Breast epithelium (tissue), 4 donors: Measurements from ENCODE around the gene GPC2. TPM values are rescaled to one million over a fixed set of nuclear protein-coding genes. Genes with fewer than 3 reads are reported as not detected.

Experiments
- DNase-seq, 2 donors: peaks; one replicate each; pipeline ENCODE4 v3.0.0-alpha.2; 2019; ENCODE audit warnings: low spot score in 2 of 2
- H3K27ac ChIP-seq, 2 donors: fragments of 200-600 bp; sonication (generic) in 1 of 2; one replicate each; pipeline ENCODE4 v1.5.1; 2016 to 2019; ENCODE audit warnings: mild to moderate bottlenecking in 1 of 2
- H3K27me3 ChIP-seq, 2 donors: fragments of 200-600 bp; sonication (generic) in 1 of 2; one replicate each; pipeline versions ENCODE4 v1.5.1 to v1.6.0; 2017 to 2019; ENCODE audit warnings: control low read depth in 1 of 2, mild to moderate bottlenecking in 1 of 2
- H3K36me3 ChIP-seq: fragments of 200-600 bp; one replicate; pipeline ENCODE4 v1.5.1; 2019
- H3K4me1 ChIP-seq, 2 donors: fragments of 200-600 bp; sonication (generic); one replicate each; pipeline ENCODE4 v1.5.1; 2016 to 2019; ENCODE audit warnings: control low read depth in 1 of 2
- H3K4me3 ChIP-seq, 3 donors: fragments of 200-600 bp; sonication (generic); 1 replicate in 2 of 3; 2 replicates in 1 of 3; pipeline ENCODE4 v1.5.1; 2016 to 2019; ENCODE audit warnings: mild to moderate bottlenecking in 3 of 3, moderate library complexity in 2 of 3
- H3K9me3 ChIP-seq, 2 donors: fragments of 200-600 bp; sonication (generic) in 1 of 2; one replicate each; pipeline ENCODE4 v1.5.1; 2016 to 2019; ENCODE audit warnings: control low read depth in 1 of 2
- POLR2A ChIP-seq: fragments of 450-650 bp; IDR thresholded peaks from one replicate; pipeline ENCODE4 v1.6.1; 2016; ENCODE audit warnings: antibody characterized with exemption, mild to moderate bottlenecking, moderate library complexity
- POLR2AphosphoS5 ChIP-seq, 3 donors: sonication (generic); formaldehyde crosslinking; IDR thresholded peaks; one replicate each; pipeline ENCODE4 v1.6.1; 2017; ENCODE audit warnings: antibody characterized with exemption in 3 of 3
- intact Hi-C: fragments of 100-400 bp; cut with DNase I; formaldehyde crosslinking; loops from one replicate; pipeline ENCODE4 v1.15.1; 2023; ENCODE audit warnings: low total_unique reads
- total RNA-seq, 3 donors: library from RNA; depleted of rRNA; stranded (reverse); fragments of >200 nt; gene quantifications; one replicate each; pipeline ENCODE4 v1.1.0, GENCODE V29; 2016
- TF ChIP-seq, protein P1 (sequence below), 3 donors: fragments of 450-650 bp; IDR thresholded peaks; one replicate each; pipeline ENCODE4 v1.5.1; 2016 to 2017; ENCODE audit warnings: antibody characterized with exemption in 3 of 3, mild to moderate bottlenecking in 3 of 3, moderate library complexity in 3 of 3

GPC2 gene
- total RNA-seq, 3 donors from 2014 or later = 1.4 to 3.6 (median 3.4) TPM

DNA sequence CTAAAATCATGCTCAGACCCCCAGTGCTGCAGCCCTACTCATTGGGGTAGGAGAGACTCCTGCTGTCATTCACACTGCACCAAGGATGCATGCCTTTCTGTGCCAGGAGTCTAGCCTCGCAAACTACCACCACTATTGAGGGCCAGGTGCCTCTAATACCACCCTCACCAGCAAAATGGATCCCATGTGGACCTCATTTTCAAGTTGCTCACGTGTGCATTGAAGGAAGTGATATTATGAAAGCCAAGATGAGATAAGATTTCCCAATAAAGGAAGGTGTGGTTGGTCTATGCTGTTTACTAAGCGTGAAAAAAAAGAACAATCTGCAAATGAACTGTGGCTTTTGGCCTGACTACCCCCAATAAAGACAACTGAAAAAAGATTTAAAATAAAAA lies 35.6 kb downstream of the GPC2 start:
- Histone ChIP-seq H3K27ac (no peak overlapping the region), H3K27me3 (no peaks in the 10 kb centered on the region), H3K9me3 (no peaks in the 10 kb centered on the region), H3K4me3 (no peak overlapping the region), H3K36me3 (no peaks in the 10 kb centered on the region), H3K4me1 (no peaks in the 10 kb centered on the region)
- intact Hi-C loops = loop anchor here (10.0 kb wide), 1 partner anchor 57 kb away; the partner anchor contains the start of genes COPS6 and ZNF3
- TF ChIP-seq POLR2A (no peak), POLR2AphosphoS5 (IDR thresholded peaks at IDR 0.05) (no peak)
- TF ChIP-seq, protein P1, sequence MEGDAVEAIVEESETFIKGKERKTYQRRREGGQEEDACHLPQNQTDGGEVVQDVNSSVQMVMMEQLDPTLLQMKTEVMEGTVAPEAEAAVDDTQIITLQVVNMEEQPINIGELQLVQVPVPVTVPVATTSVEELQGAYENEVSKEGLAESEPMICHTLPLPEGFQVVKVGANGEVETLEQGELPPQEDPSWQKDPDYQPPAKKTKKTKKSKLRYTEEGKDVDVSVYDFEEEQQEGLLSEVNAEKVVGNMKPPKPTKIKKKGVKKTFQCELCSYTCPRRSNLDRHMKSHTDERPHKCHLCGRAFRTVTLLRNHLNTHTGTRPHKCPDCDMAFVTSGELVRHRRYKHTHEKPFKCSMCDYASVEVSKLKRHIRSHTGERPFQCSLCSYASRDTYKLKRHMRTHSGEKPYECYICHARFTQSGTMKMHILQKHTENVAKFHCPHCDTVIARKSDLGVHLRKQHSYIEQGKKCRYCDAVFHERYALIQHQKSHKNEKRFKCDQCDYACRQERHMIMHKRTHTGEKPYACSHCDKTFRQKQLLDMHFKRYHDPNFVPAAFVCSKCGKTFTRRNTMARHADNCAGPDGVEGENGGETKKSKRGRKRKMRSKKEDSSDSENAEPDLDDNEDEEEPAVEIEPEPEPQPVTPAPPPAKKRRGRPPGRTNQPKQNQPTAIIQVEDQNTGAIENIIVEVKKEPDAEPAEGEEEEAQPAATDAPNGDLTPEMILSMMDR (IDR thresholded peaks at IDR 0.05) = no peak
- DNase-seq = no peak

DNA sequence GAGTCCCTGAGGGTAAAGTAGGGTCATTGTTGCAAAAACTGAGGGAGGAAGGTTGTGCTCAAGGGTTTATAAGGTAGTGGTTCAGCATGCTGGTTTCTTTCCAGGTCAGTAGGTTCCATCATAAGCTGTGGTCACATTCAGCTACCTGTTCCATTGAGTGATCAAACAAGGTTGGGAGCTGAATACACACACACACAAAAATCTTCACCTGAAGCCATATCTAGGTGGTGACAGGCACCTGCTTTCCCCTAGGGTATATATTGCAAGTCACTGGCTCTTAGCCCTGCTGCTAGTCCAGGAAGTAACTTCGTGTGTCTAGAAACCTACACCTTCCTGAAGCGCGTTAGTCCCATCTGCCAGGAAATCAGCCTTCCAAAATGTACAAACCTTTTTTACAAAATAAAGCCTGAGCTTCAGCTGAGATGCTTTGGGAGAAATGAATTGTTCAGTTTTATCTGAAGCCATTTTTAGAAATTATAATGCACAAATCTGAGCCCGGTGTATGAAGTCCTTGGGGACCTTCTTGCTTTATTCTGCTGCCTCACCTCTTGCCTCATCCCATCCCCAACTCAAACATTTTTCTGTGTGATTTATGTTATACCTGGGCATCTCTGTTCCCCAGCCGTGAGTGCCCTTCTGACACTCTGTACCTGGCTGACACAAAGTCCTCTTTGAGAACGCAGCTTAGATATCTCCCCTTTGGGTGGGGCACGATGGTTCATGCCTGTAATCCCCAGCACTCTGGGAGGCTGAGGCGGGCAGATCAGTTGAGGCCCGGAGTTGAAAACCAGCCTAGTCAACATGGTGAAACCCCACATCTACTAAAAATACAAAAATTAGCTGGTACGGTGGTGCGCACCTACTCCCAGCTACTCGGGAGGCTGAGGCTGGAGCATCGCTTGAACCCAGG lies 39.1 kb downstream of the GPC2 start:
- no peak overlapping the region for H3K4me3 ChIP-seq
- no peaks in the 10 kb centered on the region for H3K9me3 ChIP-seq
- no peak for DNase-seq
- H3K27me3 ChIP-seq = no peaks in the 10 kb centered on the region
- H3K36me3 ChIP-seq = no peaks in the 10 kb centered on the region
- intact Hi-C loops = no loop called here
- no peak overlapping the region for H3K27ac ChIP-seq
- TF ChIP-seq POLR2AphosphoS5 (IDR thresholded peaks at IDR 0.05) (no peak), POLR2A (no peak)
- TF ChIP-seq, protein P1 (IDR thresholded peaks at IDR 0.05) = no peak
- H3K4me1 ChIP-seq = no peaks in the 10 kb centered on the region

DNA sequence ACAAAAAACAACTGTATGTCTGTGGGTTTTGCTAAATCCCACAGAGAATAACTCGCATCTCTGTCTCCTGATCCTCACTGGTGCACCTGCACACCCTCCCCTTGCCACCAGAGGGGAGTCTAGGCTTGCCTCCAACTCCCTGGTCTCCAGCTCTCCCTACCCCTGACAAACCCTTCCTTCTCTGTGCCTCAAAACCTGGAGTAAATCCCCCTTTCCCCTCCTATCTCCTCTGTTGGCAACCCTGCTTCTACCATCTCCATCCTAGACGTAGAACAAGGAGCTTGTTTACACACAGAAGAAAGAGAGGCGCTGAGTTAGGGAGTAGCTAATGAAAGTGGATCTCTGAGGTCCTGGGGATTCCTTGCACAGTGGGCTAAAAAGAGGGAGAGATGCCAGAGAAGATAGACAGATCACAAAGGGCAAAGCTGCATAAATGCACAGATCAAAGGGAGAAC lies 44.5 kb downstream of the GPC2 start:
- TF ChIP-seq POLR2A = no peak
- TF ChIP-seq, protein P1 (IDR thresholded peaks at IDR 0.05) = peak; percentile 27 to 84 (median 73)
- TF ChIP-seq POLR2AphosphoS5 (IDR thresholded peaks at IDR 0.05) = no peak

DNA sequence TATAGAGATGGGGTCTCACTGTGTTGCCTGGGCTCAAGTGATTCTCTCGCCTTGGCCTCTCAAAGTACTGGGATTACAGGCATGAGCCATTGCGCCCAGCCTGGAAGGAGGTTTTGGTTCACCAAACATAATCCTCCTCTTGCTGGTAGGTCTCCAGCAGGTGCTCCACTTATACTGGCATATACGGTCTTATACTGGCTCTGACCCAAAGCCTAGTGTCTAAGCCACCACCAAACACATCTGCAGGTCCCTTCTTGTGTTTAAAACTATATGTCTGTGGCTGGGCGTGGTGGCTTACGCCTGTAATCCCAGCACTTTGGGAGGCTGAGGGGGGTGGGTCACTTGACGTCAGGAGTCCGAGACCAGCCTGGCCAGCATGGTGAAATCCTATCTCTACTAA lies 45.1 kb downstream of the GPC2 start:
- Histone ChIP-seq H3K4me1 (no peaks in the 10 kb centered on the region), H3K9me3 (no peaks in the 10 kb centered on the region), H3K4me3 (no peak overlapping the region), H3K36me3 (no peaks in the 10 kb centered on the region), H3K27ac (no peak overlapping the region), H3K27me3 (no peaks in the 10 kb centered on the region)
- TF ChIP-seq, protein P1 (IDR thresholded peaks at IDR 0.05) = no peak
- TF ChIP-seq POLR2AphosphoS5 (IDR thresholded peaks at IDR 0.05) (no peak), POLR2A (no peak)
- DNase-seq = no peak
- intact Hi-C loops = no loop called here

More for the DNA sequence above, 44.5 kb downstream of the GPC2 start:
- Histone ChIP-seq H3K36me3 (no peaks in the 10 kb centered on the region), H3K4me3 (no peak overlapping the region), H3K9me3 (no peaks in the 10 kb centered on the region), H3K4me1 (no peaks in the 10 kb centered on the region), H3K27me3 (no peaks in the 10 kb centered on the region), H3K27ac (no peak overlapping the region)
- intact Hi-C loops = no loop called here
- no peak for DNase-seq
